Measurements from ENCODE around the gene MAP2K5. TPM values are rescaled to one million over a fixed set of nuclear protein-coding genes. Genes with fewer than 3 reads are reported as not detected.

The MAP2K5 gene
- total RNA-seq, 1 experiment from 2014 or later: 15.0 TPM

GRCh38 chr15:67570875-67571647 lies 28.6 kb downstream of the MAP2K5 start:
- DNase-seq: no peak
- Histone ChIP-seq H2BK5ac (ENCODE audit: insufficient read length, low read length) (no peak overlapping the region), H3K9ac (ENCODE audit: extremely low read depth, insufficient read length, low read length) (no peak overlapping the region), H3K18ac (ENCODE audit: insufficient read length, low read depth, low read length) (no peak overlapping the region), H3K79me1 (ENCODE audit: insufficient read depth, low read depth, low read length, poor library complexity, severe bottlenecking) (no peaks in the 10 kb centered on the region), H2BK20ac (ENCODE audit: low read depth, low read length, poor library complexity, severe bottlenecking) (no peak overlapping the region), H3K4me1 (ENCODE audit: insufficient read depth, low read length) (no peaks in the 10 kb centered on the region; the same call in none of the 2 replicates), H3K27ac (ENCODE audit: insufficient read length, low read depth, low read length) (no peak overlapping the region), H2AFZ (ENCODE audit: low read length) (no peak overlapping the region), H3K4ac (ENCODE audit: low read depth, low read length) (no peak overlapping the region), H4K20me1 (ENCODE audit: control insufficient read depth, insufficient read depth, insufficient read length) (no peaks in the 10 kb centered on the region), H3T11ph (ENCODE audit: low read length) (no peak overlapping the region), H4K8ac (replicated peaks; ENCODE audit: insufficient read length, low read depth, low read length) (no peak overlapping the region), H2BK15ac (ENCODE audit: low read depth, low read length) (no peak overlapping the region), H3K4me2 (ENCODE audit: insufficient read depth, insufficient read length, low read length) (no peak overlapping the region), H2BK120ac (ENCODE audit: low read depth, low read length, poor library complexity, severe bottlenecking) (no peak overlapping the region), H3K56ac (ENCODE audit: insufficient read length, low read depth, low read length) (no peak overlapping the region), H4K91ac (ENCODE audit: insufficient read length, low read depth, low read length) (no peak overlapping the region), H3K9me3 (ENCODE audit: control insufficient read depth, low read depth, low read length) (no peaks in the 10 kb centered on the region), H2BK12ac (ENCODE audit: insufficient read length, low read depth, low read length) (no peak overlapping the region), H3K27me3 (ENCODE audit: insufficient read depth, low read length) (no peaks in the 10 kb centered on the region), H4K5ac (ENCODE audit: insufficient read length, low read depth, low read length) (no peak overlapping the region), H2AK5ac (ENCODE audit: insufficient read length, low read length) (no peak overlapping the region), H3K23me2 (ENCODE audit: insufficient read length, low read depth, low read length, poor library complexity, severe bottlenecking) (no peaks in the 10 kb centered on the region), H3K23ac (ENCODE audit: insufficient read length, low read depth, low read length) (no peak overlapping the region), H3K79me2 (ENCODE audit: insufficient read depth, low read length) (no peaks in the 10 kb centered on the region), H3K14ac (ENCODE audit: insufficient read depth, low read length) (no peak overlapping the region)
- H3K9me3 Mint-ChIP-seq: no peaks in the 10 kb centered on the region
- no peaks in the 10 kb centered on the region for H3K27me3 Mint-ChIP-seq (ENCODE audit: low read depth)
- no peak overlapping the region for H3K4me3 Mint-ChIP-seq
- no CpG with 5 or more reads among the region's 4 CpGs for WGBS (ENCODE audit: extremely low coverage, insufficient read length, low lambda C conversion rate)
- H3K27ac Mint-ChIP-seq: no peak overlapping the region
- H3K4me1 Mint-ChIP-seq: peaks cover 8 to 14% of the 10 kb centered on the region in 2 experiments
- no peaks in the 10 kb centered on the region for H3K36me3 Mint-ChIP-seq (ENCODE audit: insufficient read depth in 1 of 3, low read depth in 3 of 3)
- TF ChIP-seq CTCF (conservative IDR thresholded peaks at IDR 0.05): no peak
